CD4-positive, alpha-beta T cell (primary cell): Measurements from ENCODE around the gene NRTN. TPM values are rescaled to one million over a fixed set of nuclear protein-coding genes. Genes with fewer than 3 reads are reported as not detected.

Experiments
- ATAC-seq: fragments of 200-7000 bp; cut with Tn5 transposase; one replicate; pipeline ENCODE4 v1.10.0; 2022; ENCODE audit warnings: mild to moderate bottlenecking; ENCODE audit not compliant: poor library complexity
- CTCF ChIA-PET: fragments of 350-600 bp; sonication (Branson Sonifier 250); formaldehyde crosslinking; loops from one replicate; lab custom pipeline; 2021; ENCODE audit warnings: antibody characterized with exemption, inconsistent platforms; lab: Charles Lee
- POLR2A ChIA-PET: fragments of 350-600 bp; sonication (Branson Sonifier 250); formaldehyde crosslinking; loops from one replicate; lab custom pipeline; 2021; ENCODE audit warnings: antibody characterized with exemption, inconsistent platforms; lab: Charles Lee
- DNase-seq, 14 experiments: peaks; one replicate each; pipeline ENCODE4 v3.0.0-alpha.2; 2013 to 2020; ENCODE audit warnings: mixed read lengths in 2 of 14
- H3K27ac ChIP-seq, 2 donors: one replicate each; pipeline versions ENCODE4 v1.5.1 to v1.7.0; 2013; ENCODE audit warnings: low read length in 2 of 2, low read depth in 1 of 2, mild to moderate bottlenecking in 1 of 2
- H3K27me3 ChIP-seq, 2 experiments: 1 replicate in 1 of 2; 2 replicates in 1 of 2; pipeline versions ENCODE4 v1.6.1 to v1.7.0; 2013; ENCODE audit warnings: low read length in 2 of 2, control low read depth in 1 of 2, mild to moderate bottlenecking in 1 of 2, moderate library complexity in 1 of 2; ENCODE audit not compliant: insufficient read depth in 2 of 2, control insufficient read depth in 1 of 2
- H3K36me3 ChIP-seq: one replicate; pipeline ENCODE4 v1.6.1; 2013; ENCODE audit warnings: low read length, control low read depth; ENCODE audit not compliant: insufficient read depth
- H3K4me1 ChIP-seq: one replicate; pipeline ENCODE4 v1.6.1; 2013; ENCODE audit warnings: low read length, control low read depth; ENCODE audit not compliant: insufficient read depth
- H3K4me3 ChIP-seq: one replicate; pipeline ENCODE4 v1.5.1; 2013; ENCODE audit warnings: mild to moderate bottlenecking, low read length, moderate library complexity
- H3K9me3 ChIP-seq, 2 experiments: 1 replicate in 1 of 2; 2 replicates in 1 of 2; pipeline versions ENCODE4 v1.6.1 to v1.7.0; 2013; ENCODE audit warnings: low read length in 2 of 2, mild to moderate bottlenecking in 2 of 2, control low read depth in 1 of 2, moderate library complexity in 1 of 2; ENCODE audit not compliant: control insufficient read depth in 1 of 2, insufficient read depth in 1 of 2
- H3K27ac Mint-ChIP-seq: one replicate; pipeline ENCODE4 v1.8.0; 2020; ENCODE audit warnings: mixed read lengths
- H3K27me3 Mint-ChIP-seq: one replicate; pipeline ENCODE4 v1.8.0; 2021; ENCODE audit warnings: mixed read lengths
- H3K36me3 Mint-ChIP-seq: one replicate; pipeline ENCODE4 v1.8.0; 2021; ENCODE audit warnings: low read depth, mixed read lengths
- H3K4me1 Mint-ChIP-seq: one replicate; pipeline ENCODE4 v1.8.0; 2021; ENCODE audit warnings: low read depth, mixed read lengths
- H3K4me3 Mint-ChIP-seq: one replicate; pipeline ENCODE4 v1.8.0; 2020; ENCODE audit warnings: mild to moderate bottlenecking, mixed read lengths
- H3K9me3 Mint-ChIP-seq: one replicate; pipeline ENCODE4 v1.8.0; 2020; ENCODE audit warnings: mixed read lengths
- CTCF ChIP-seq: fragments of 200-600 bp; IDR thresholded peaks from one replicate; pipeline ENCODE4 v1.8.0; 2022; ENCODE audit warnings: antibody characterized with exemption, mild to moderate bottlenecking
- intact Hi-C, 2 experiments: fragments of 100-400 bp; cut with DNase I in 1 of 2; cut with micrococcal nuclease in 1 of 2; formaldehyde crosslinking; loops; one replicate each; pipeline versions ENCODE4 v1.15.1 to v1.9.0; 2023 to 2025; cut with DNase I, micrococcal nuclease
- total RNA-seq, 174 experiments: library from RNA in 2 of 174; stranded (reverse) in 2 of 174; gene quantifications; one replicate each; pipeline ENCODE4 v1.2.3 and lab custom pipeline; 2021 to 2026

NRTN gene
- total RNA-seq, 2 experiments from 2014 or later: 1.5 to 1.6 TPM

- H3K4me3 Mint-ChIP-seq: peak overlapping the region; percentile 62
- peaks cover 3 to 6% of the 10 kb centered on the region in 2 experiments for H3K27me3 ChIP-seq
- DNase-seq: peak in 1 of 14 experiments; percentile 17
- peaks cover 0 to 10% of the 10 kb centered on the region in 2 experiments for H3K9me3 ChIP-seq
- peaks cover 30% of the 10 kb centered on the region for H3K4me1 ChIP-seq
- H3K27ac ChIP-seq: no peak overlapping the region
- H3K36me3 Mint-ChIP-seq: no peaks in the 10 kb centered on the region
- peaks cover 16% of the 10 kb centered on the region for H3K4me1 Mint-ChIP-seq
- POLR2A ChIA-PET: no interaction called here
- no peak overlapping the region for H3K4me3 ChIP-seq
- TF ChIP-seq CTCF: no peak
- H3K27me3 Mint-ChIP-seq: peaks cover 9% of the 10 kb centered on the region
- no peaks in the 10 kb centered on the region for H3K36me3 ChIP-seq
- no peak for ATAC-seq
- no peaks in the 10 kb centered on the region for H3K9me3 Mint-ChIP-seq
- intact Hi-C loops: loop anchor here in 1 of 2 experiments (2.0 to 5.0 kb wide), 3 partner anchors 18 to 170 kb away; partner anchors contain the start of gene RANBP3
- H3K27ac Mint-ChIP-seq: no peak overlapping the region
- CTCF ChIA-PET: no interaction called here
These were observed 2.0 kb downstream of the NRTN start for GRCh38 chr19:5806905-5807304.

GRCh38 chr19:5808120-5808816, 3.4 kb downstream of the NRTN start:
- Histone ChIP-seq H3K9me3 (peaks cover 0 to 10% of the 10 kb centered on the region in 2 experiments), H3K4me1 (peaks cover 22% of the 10 kb centered on the region), H3K36me3 (no peaks in the 10 kb centered on the region), H3K4me3 (no peak overlapping the region), H3K27ac (no peak overlapping the region), H3K27me3 (no peaks in the 10 kb centered on the region)
- intact Hi-C loops: loop anchor here in 1 of 2 experiments (5.0 kb wide), 1 partner anchor 169 kb away; the partner anchor contains the start of gene RANBP3
- Mint-ChIP-seq H3K36me3 (no peaks in the 10 kb centered on the region), H3K9me3 (no peaks in the 10 kb centered on the region), H3K27me3 (peaks cover 5% of the 10 kb centered on the region), H3K27ac (no peak overlapping the region), H3K4me3 (no peak overlapping the region), H3K4me1 (peaks cover 12% of the 10 kb centered on the region)
- ATAC-seq (no peak), DNase-seq (peak in 1 of 14 experiments; percentile 25)
- CTCF ChIA-PET: interaction anchor here (0.5 to 1.1 kb wide), 2 partner anchors 214 to 493 kb away, joined by 4 read pairs; no protein-coding TSS in a partner anchor
- TF ChIP-seq CTCF: no peak
- POLR2A ChIA-PET: interaction anchor here (0.6 to 1.2 kb wide), 3 partner anchors 18 to 165 kb away, joined by 3 read pairs; no protein-coding TSS in a partner anchor

- Histone ChIP-seq H3K27me3 (no peaks in the 10 kb centered on the region), H3K9me3 (peaks cover 0 to 10% of the 10 kb centered on the region in 2 experiments), H3K27ac (no peak overlapping the region), H3K4me1 (peaks cover 14% of the 10 kb centered on the region), H3K4me3 (no peak overlapping the region), H3K36me3 (no peaks in the 10 kb centered on the region)
- Mint-ChIP-seq H3K4me1 (peaks cover 5% of the 10 kb centered on the region), H3K27ac (no peak overlapping the region), H3K9me3 (no peaks in the 10 kb centered on the region), H3K27me3 (no peaks in the 10 kb centered on the region), H3K4me3 (no peak overlapping the region), H3K36me3 (no peaks in the 10 kb centered on the region)
- CTCF ChIA-PET: interaction anchor here (0.5 to 1.1 kb wide), 2 partner anchors 213 to 492 kb away, joined by 4 read pairs; no protein-coding TSS in a partner anchor
- POLR2A ChIA-PET: interaction anchor here (0.7 kb wide), 1 partner anchor 164 kb away, joined by 3 read pairs; no protein-coding TSS in a partner anchor
- TF ChIP-seq CTCF: no peak
- DNase-seq (peak in 1 of 14 experiments; percentile 13), ATAC-seq (no peak)
- intact Hi-C loops: loop anchor here in 1 of 2 experiments (5.0 kb wide), 1 partner anchor 168 kb away; the partner anchor contains the start of gene RANBP3
These were observed 4.2 kb downstream of the NRTN start for GRCh38 chr19:5809053-5809452.
